K562 (cell line): ENCODE results near the gene UBA7. TPM values are rescaled to one million over a fixed set of nuclear protein-coding genes. Genes with fewer than 3 reads are reported as not detected.

Source experiments
- CTCF ChIP-seq, 3 experiments: IDR thresholded peaks in 2 of 3; conservative IDR thresholded peaks in 1 of 3; 2 replicates each; pipeline ENCODE4 v1.5.1; 2011 to 2012; ENCODE audit warnings: low read length in 3 of 3, mild to moderate bottlenecking in 3 of 3, control low read depth in 2 of 3, improper control_type of control experiment in 1 of 3, inconsistent platforms in 1 of 3, low read depth in 1 of 3, mixed read lengths in 1 of 3, moderate library complexity in 1 of 3; ENCODE audit not compliant: insufficient read depth in 2 of 3
- DNMT1 ChIP-seq: fragments of 450-650 bp; IDR thresholded peaks from 2 replicates; pipeline ENCODE4 v1.6.1; 2016; ENCODE audit warnings: antibody characterized with exemption, mild to moderate bottlenecking
- ELK3 ChIP-seq: fragments of 450-650 bp; formaldehyde crosslinking; IDR thresholded peaks from 2 replicates; pipeline ENCODE4 v1.4.0; 2020; ENCODE audit warnings: mild to moderate bottlenecking
- GTF2A2 ChIP-seq: IDR thresholded peaks from 2 replicates; pipeline ENCODE4 v1.6.1; 2016; ENCODE audit warnings: mild to moderate bottlenecking, missing genetic modification characterization, missing compliant biosample characterization
- GTF2F1 ChIP-seq: IDR thresholded peaks from 2 replicates; pipeline ENCODE4 v1.6.1; 2011; ENCODE audit warnings: low read depth, low read length, improper control_type of control experiment
- HNRNPH1 ChIP-seq: fragments of 200-400 bp; formaldehyde crosslinking; optimal IDR thresholded peaks from 2 replicates; pipeline ENCODE3; 2017; ENCODE audit warnings: low read depth, mild to moderate bottlenecking, low read length, moderate library complexity
- KAT2B ChIP-seq: IDR thresholded peaks from one replicate; pipeline ENCODE4 v1.6.1; 2012; ENCODE audit warnings: low read depth, mild to moderate bottlenecking, control low read depth, inconsistent platforms, low read length, moderate library complexity
- KDM4B ChIP-seq, 2 experiments: fragments of 450-650 bp in 1 of 2; sonication (generic) in 1 of 2; IDR thresholded peaks; 2 replicates each; pipeline ENCODE4 v1.6.1; 2016 to 2017; ENCODE audit warnings: borderline replicate concordance in 2 of 2, antibody characterized with exemption in 1 of 2, low read depth in 1 of 2, mild to moderate bottlenecking in 1 of 2
- MXI1 ChIP-seq: IDR thresholded peaks from 2 replicates; pipeline ENCODE4 v1.6.1; 2011; ENCODE audit warnings: low read depth, mild to moderate bottlenecking, improper control_type of control experiment, low read length
- NR3C1 ChIP-seq: sonication (generic); formaldehyde crosslinking; IDR thresholded peaks from 2 replicates; pipeline ENCODE4 v1.8.1; 2022; ENCODE audit warnings: missing genetic modification reagents
- REST ChIP-seq, 2 experiments: fragments of 450-650 bp; formaldehyde crosslinking in 1 of 2; IDR thresholded peaks; 2 replicates each; pipeline versions ENCODE4 v1.4.0 to v1.6.1; 2014 to 2020; ENCODE audit warnings: mild to moderate bottlenecking in 2 of 2, borderline replicate concordance in 1 of 2, low read depth in 1 of 2
- RFX1 ChIP-seq: fragments of 450-650 bp; IDR thresholded peaks from 2 replicates; pipeline ENCODE4 v1.6.1; 2016; ENCODE audit warnings: mild to moderate bottlenecking, moderate library complexity
- SMARCA4 ChIP-seq: fragments of 450-650 bp; IDR thresholded peaks from 2 replicates; pipeline ENCODE4 v1.6.1; 2016
- YY1 ChIP-seq, 3 experiments: IDR thresholded peaks; 2 replicates each; pipeline ENCODE4 v1.6.1; 2011; ENCODE audit warnings: low read length in 2 of 3, mild to moderate bottlenecking in 2 of 3, moderate library complexity in 2 of 3, borderline replicate concordance in 1 of 3, control low read depth in 1 of 3, low read depth in 1 of 3; ENCODE audit not compliant: insufficient read depth in 3 of 3, insufficient replicate concordance in 2 of 3, control insufficient read depth in 1 of 3, insufficient read length in 1 of 3; ENCODE audit errors: extremely low read depth in 1 of 3
- ZNF197 ChIP-seq: fragments of 200-800 bp; sonication (Bioruptor generic); IDR thresholded peaks from 2 replicates; pipeline ENCODE4 v1.6.1; 2016; ENCODE audit warnings: low read depth, missing genetic modification characterization, missing compliant biosample characterization
- ZNF431 ChIP-seq: sonication (generic); formaldehyde crosslinking; IDR thresholded peaks from 2 replicates; pipeline ENCODE4 v1.8.0; 2022; ENCODE audit warnings: mild to moderate bottlenecking, missing genetic modification reagents
- polyA plus RNA-seq, 8 experiments: library from polyadenylated mRNA; depleted of rRNA in 4 of 8; stranded (reverse) in 5 of 8; unstranded in 3 of 8; fragments of >200 nt; fragmentation: Nextera tagmentation in 2 of 8; fragmentation: Illumina TruSeq in 1 of 8; extraction: Ambion mirVana in 2 of 8; extraction: Trizol in 1 of 8; gene quantifications; 2 replicates each; pipeline versions ENCODE4 v1.2.1 to v1.2.3, GENCODE V29; 2011 to 2014; ENCODE audit warnings: inconsistent platforms in 1 of 8, missing spikeins in 1 of 8
- total RNA-seq, 7 experiments: library from RNA; depleted of rRNA in 6 of 7; stranded (reverse); fragments of >200 nt in 6 of 7; fragmentation: Illumina TruSeq in 2 of 7; extraction: Trizol in 2 of 7; gene quantifications; 2 replicates each; pipeline versions ENCODE4 v1.2.1 to v1.2.3, GENCODE V29; 2011 to 2021; ENCODE audit warnings: low replicate concordance in 1 of 7

Gene UBA7
- total and polyA plus RNA-seq, 9 of the 15 experiments (the other 6 are each of a cell fraction or from before 2014, with no cell fraction given): 0.17 to 3.3 (median 2.0) TPM

- TF ChIP-seq REST (IDR thresholded peaks at IDR 0.05; ENCODE audit: borderline replicate concordance): peak; percentile 87
- no peak for TF ChIP-seq REST (CRISPR knock-in tag; IDR thresholded peaks at IDR 0.05; ENCODE audit: low read depth)
- peak; percentile 77 to 90 (median 82) for TF ChIP-seq CTCF (IDR thresholded peaks at IDR 0.05 in 2 of 3, conservative IDR thresholded peaks at IDR 0.05 in 1 of 3; ENCODE audit: insufficient read depth in 2 of 3, low read depth in 1 of 3, low read length in 3 of 3)
- no peak for TF ChIP-seq HNRNPH1
- no peak for TF ChIP-seq SMARCA4
- TF ChIP-seq KDM4B (IDR thresholded peaks at IDR 0.05; ENCODE audit: borderline replicate concordance in 2 of 2, low read depth in 1 of 2): no peak
- TF ChIP-seq ZNF197 (CRISPR knock-in tag): no peak
- TF ChIP-seq GTF2A2 (tag): no peak
- no peak for TF ChIP-seq DNMT1
- TF ChIP-seq RFX1: no peak
- TF ChIP-seq ELK3: no peak
- TF ChIP-seq KAT2B: no peak
- no peak for TF ChIP-seq MXI1
- no peak for TF ChIP-seq NR3C1 (CRISPR knock-in tag)
- TF ChIP-seq ZNF431 (CRISPR knock-in tag): no peak
- TF ChIP-seq GTF2F1: no peak
- TF ChIP-seq YY1 (IDR thresholded peaks at IDR 0.05; ENCODE audit: borderline replicate concordance in 1 of 3, control insufficient read depth in 1 of 3, extremely low read depth in 1 of 3, insufficient read depth in 3 of 3, insufficient read length in 1 of 3, insufficient replicate concordance in 2 of 3, low read depth in 1 of 3, low read length in 2 of 3): peak in 2 of 3 experiments; percentile 53 to 60
Observed at GRCh38 chr3:49839193-49839809, 25.5 kb upstream of the UBA7 start (continued).
